Caki2 (cell line): Measurements from ENCODE around the gene SCO1. TPM values are rescaled to one million over a fixed set of nuclear protein-coding genes. Genes with fewer than 3 reads are reported as not detected.

Experiments used
- DNase-seq: peaks from one replicate; pipeline ENCODE4 v3.0.0-alpha.2; 2015; ENCODE audit warnings: low read depth
- in situ Hi-C: cut with HindIII; loops from 2 replicates; pipeline ENCODE4 v1.10.0; 2016; ENCODE audit warnings: low sequenced_read_pairs, low pct_unique_long_range_greater_than_20kb, mixed read lengths
- total RNA-seq: library from RNA; depleted of rRNA; stranded (reverse); fragments of >200 nt; shearing (Covaris generic); gene quantifications from 2 replicates; pipeline ENCODE4 v1.2.3, GENCODE V29; 2014; ENCODE audit warnings: low replicate concordance

The SCO1 gene
- total RNA-seq, 1 experiment from 2014 or later, result 10.5 TPM

GRCh38 chr17:10666906-10667305 lies 30.4 kb downstream of the SCO1 start:
- in situ Hi-C loops, result no loop called here
- DNase-seq, result no peak

GRCh38 chr17:10664571-10664970 lies 32.8 kb downstream of the SCO1 start:
- no peak for DNase-seq
- in situ Hi-C loops, result no loop called here

GRCh38 chr17:10663231-10663630 lies 34.1 kb downstream of the SCO1 start:
- no peak for DNase-seq
- in situ Hi-C loops, result no loop called here

GRCh38 chr17:10661437-10661836 lies 35.9 kb downstream of the SCO1 start:
- in situ Hi-C loops, result no loop called here

GRCh38 chr17:10657879-10658278 lies 39.5 kb downstream of the SCO1 start:
- in situ Hi-C loops, result no loop called here
- no peak for DNase-seq

More at GRCh38 chr17:10661437-10661836, 35.9 kb downstream of the SCO1 start:
- DNase-seq, result no peak

GRCh38 chr17:10657148-10657547 lies 40.2 kb downstream of the SCO1 start, which contains the start of gene MYH3:
MYH3 (minus strand) TSS chr17:10657309; CDS start chr17:10655064, 2,245 bp downstream.
- in situ Hi-C loops, result no loop called here
- no peak for DNase-seq

GRCh38 chr17:10653987-10654386 lies 43.3 kb downstream of the SCO1 start:
- in situ Hi-C loops, result no loop called here
- DNase-seq, result no peak

- in situ Hi-C loops, result no loop called here
- DNase-seq, result no peak
These were observed 44.2 kb downstream of the SCO1 start for GRCh38 chr17:10652984-10653659.

- no peak for DNase-seq
- in situ Hi-C loops, result no loop called here
These were observed 45.4 kb downstream of the SCO1 start for GRCh38 chr17:10651927-10652326.

- in situ Hi-C loops, result no loop called here
These were observed 47.7 kb downstream of the SCO1 start for GRCh38 chr17:10649602-10650001.

GRCh38 chr17:10648956-10649355 lies 48.4 kb downstream of the SCO1 start:
- DNase-seq, result no peak
- in situ Hi-C loops, result no loop called here

More at GRCh38 chr17:10649602-10650001, 47.7 kb downstream of the SCO1 start:
- no peak for DNase-seq

GRCh38 chr17:10648381-10648780 lies 49.0 kb downstream of the SCO1 start:
- in situ Hi-C loops, result no loop called here
- DNase-seq, result no peak

- DNase-seq, result peak; percentile 39
- in situ Hi-C loops, result no loop called here
These were observed 50.8 kb downstream of the SCO1 start for GRCh38 chr17:10646392-10646990.

- in situ Hi-C loops, result no loop called here
- no peak for DNase-seq
These were observed 56.9 kb downstream of the SCO1 start for GRCh38 chr17:10640475-10640874.

GRCh38 chr17:10638151-10638550 lies 59.2 kb downstream of the SCO1 start:
- in situ Hi-C loops, result no loop called here
- no peak for DNase-seq

GRCh38 chr17:10635290-10635689 lies 62.0 kb downstream of the SCO1 start:
- in situ Hi-C loops, result no loop called here
- no peak for DNase-seq

- no peak for DNase-seq
- in situ Hi-C loops, result no loop called here
These were observed 63.5 kb downstream of the SCO1 start for GRCh38 chr17:10633738-10634379.

- in situ Hi-C loops, result no loop called here
- no peak for DNase-seq
These were observed 65.6 kb downstream of the SCO1 start for GRCh38 chr17:10631701-10632100.

- no peak for DNase-seq
- in situ Hi-C loops, result no loop called here
These were observed 66.2 kb downstream of the SCO1 start for GRCh38 chr17:10631048-10631700.
